AG04450 (cell line): ENCODE results near the gene GLIS1. TPM values are rescaled to one million over a fixed set of nuclear protein-coding genes. Genes with fewer than 3 reads are reported as not detected.

Experiments used
- CTCF ChIA-PET: fragments of 300-600, 350-600 bp; formaldehyde crosslinking; extraction: SDS; loops from one replicate; lab custom pipeline; 2022; ENCODE audit warnings: antibody characterized with exemption, inconsistent platforms; lab: Charles Lee
- POLR2A ChIA-PET: fragments of 350-600 bp; formaldehyde crosslinking; extraction: SDS; loops from one replicate; lab custom pipeline; 2021; ENCODE audit warnings: antibody characterized with exemption, inconsistent platforms; lab: Yijun Ruan, JAX
- DNase-seq: peaks from one replicate; pipeline ENCODE4 v3.0.0-alpha.2; 2011; ENCODE audit warnings: low read depth, low spot score
- H3K27ac ChIP-seq: one replicate; pipeline ENCODE4 v1.5.1; 2012; ENCODE audit warnings: low read depth, low read length, control low read depth
- H3K27me3 ChIP-seq: one replicate; pipeline ENCODE4 v1.6.0; 2012; ENCODE audit warnings: low read length; ENCODE audit not compliant: control insufficient read depth, insufficient read depth
- H3K4me3 ChIP-seq: 2 replicates; pipeline ENCODE4 v1.5.1; 2011; ENCODE audit warnings: mild to moderate bottlenecking, low read depth, low read length, control low read depth
- H3K9me3 ChIP-seq: 2 replicates; pipeline ENCODE4 v1.5.1; 2012; ENCODE audit warnings: low read length; ENCODE audit not compliant: control insufficient read depth, insufficient read depth
- CTCF ChIP-seq: IDR thresholded peaks from 2 replicates; pipeline ENCODE4 v1.5.1; 2011; ENCODE audit warnings: low read depth, low read length, control low read depth, inconsistent platforms
- polyA plus RNA-seq: library from polyadenylated mRNA; depleted of rRNA; stranded (reverse); fragments of >200 nt; gene quantifications from 2 replicates; pipeline ENCODE4 v1.2.3, GENCODE V29; 2011

Gene GLIS1
- polyA plus RNA-seq, 1 experiment = 0.77 TPM

GRCh38 chr1:53546409-53547155, 192.4 kb downstream of the GLIS1 start:
- POLR2A ChIA-PET = no interaction called here
- Histone ChIP-seq H3K27ac (no peak overlapping the region), H3K4me3 (no peak overlapping the region), H3K27me3 (no peaks in the 10 kb centered on the region), H3K9me3 (no peaks in the 10 kb centered on the region)
- TF ChIP-seq CTCF = no peak
- DNase-seq = no peak
- CTCF ChIA-PET = no interaction called here

- no peak overlapping the region for H3K27ac ChIP-seq
- ChIA-PET POLR2A (no interaction called here), CTCF (no interaction called here)
- DNase-seq = no peak
- no peak for TF ChIP-seq CTCF
- no peak overlapping the region for H3K4me3 ChIP-seq
- no peaks in the 10 kb centered on the region for H3K9me3 ChIP-seq
- H3K27me3 ChIP-seq = no peaks in the 10 kb centered on the region
These were observed 193.1 kb downstream of the GLIS1 start for GRCh38 chr1:53545663-53546408.

GRCh38 chr1:53544728-53545515, 194.0 kb downstream of the GLIS1 start:
- H3K9me3 ChIP-seq = no peaks in the 10 kb centered on the region
- TF ChIP-seq CTCF = no peak
- DNase-seq = no peak
- no peak overlapping the region for H3K27ac ChIP-seq
- no peaks in the 10 kb centered on the region for H3K27me3 ChIP-seq
- H3K4me3 ChIP-seq = no peak overlapping the region
- CTCF ChIA-PET = no interaction called here
- POLR2A ChIA-PET = no interaction called here

GRCh38 chr1:53543778-53544695, 194.9 kb downstream of the GLIS1 start:
- H3K27ac ChIP-seq = no peak overlapping the region
- TF ChIP-seq CTCF = no peak
- ChIA-PET POLR2A (no interaction called here), CTCF (no interaction called here)
- H3K9me3 ChIP-seq = no peaks in the 10 kb centered on the region; the same call in 1 of the 2 replicates
- no peak for DNase-seq
- no peak overlapping the region for H3K4me3 ChIP-seq
- no peaks in the 10 kb centered on the region for H3K27me3 ChIP-seq
